Amygdala (tissue), 56 donors: Measurements from ENCODE around the gene KLHL33.

ENCODE experiments used
- DNase-seq, 56 donors: peaks; one replicate each; lab custom pipeline; 2025; lab: John Stamatoyannopoulos, UW

Gene KLHL33, protein sequence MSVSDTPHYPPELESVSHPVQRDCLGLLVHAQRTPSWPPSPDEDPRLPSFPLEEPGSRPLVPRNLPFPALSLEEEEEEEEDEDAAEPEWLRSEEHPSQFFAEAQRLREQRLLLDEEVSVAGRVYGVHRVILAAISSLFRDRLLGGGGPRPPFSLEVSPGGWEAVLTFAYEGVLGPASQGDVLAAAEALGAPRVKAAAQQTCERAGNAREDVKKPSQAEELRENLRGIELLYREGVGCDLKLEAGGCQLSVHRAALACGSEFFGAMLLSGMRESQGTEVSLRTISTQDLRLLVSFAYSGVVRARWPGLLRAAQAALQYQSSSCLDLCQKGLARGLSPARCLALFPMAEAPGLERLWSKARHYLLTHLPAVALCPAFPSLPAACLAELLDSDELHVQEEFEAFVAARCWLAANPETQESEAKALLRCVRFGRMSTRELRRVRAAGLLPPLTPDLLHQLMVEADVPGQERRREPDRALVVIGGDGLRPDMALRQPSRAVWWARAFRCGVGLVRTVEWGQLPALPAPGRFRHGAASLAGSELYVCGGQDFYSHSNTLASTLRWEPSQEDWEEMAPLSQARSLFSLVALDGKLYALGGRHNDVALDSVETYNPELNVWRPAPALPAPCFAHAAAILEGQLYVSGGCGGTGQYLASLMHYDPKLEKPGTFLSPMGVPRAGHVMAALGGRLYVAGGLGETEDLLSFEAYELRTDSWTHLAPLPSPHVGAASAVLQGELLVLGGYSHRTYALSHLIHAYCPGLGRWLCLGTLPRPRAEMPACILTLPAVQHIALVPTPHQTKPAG

DNA sequence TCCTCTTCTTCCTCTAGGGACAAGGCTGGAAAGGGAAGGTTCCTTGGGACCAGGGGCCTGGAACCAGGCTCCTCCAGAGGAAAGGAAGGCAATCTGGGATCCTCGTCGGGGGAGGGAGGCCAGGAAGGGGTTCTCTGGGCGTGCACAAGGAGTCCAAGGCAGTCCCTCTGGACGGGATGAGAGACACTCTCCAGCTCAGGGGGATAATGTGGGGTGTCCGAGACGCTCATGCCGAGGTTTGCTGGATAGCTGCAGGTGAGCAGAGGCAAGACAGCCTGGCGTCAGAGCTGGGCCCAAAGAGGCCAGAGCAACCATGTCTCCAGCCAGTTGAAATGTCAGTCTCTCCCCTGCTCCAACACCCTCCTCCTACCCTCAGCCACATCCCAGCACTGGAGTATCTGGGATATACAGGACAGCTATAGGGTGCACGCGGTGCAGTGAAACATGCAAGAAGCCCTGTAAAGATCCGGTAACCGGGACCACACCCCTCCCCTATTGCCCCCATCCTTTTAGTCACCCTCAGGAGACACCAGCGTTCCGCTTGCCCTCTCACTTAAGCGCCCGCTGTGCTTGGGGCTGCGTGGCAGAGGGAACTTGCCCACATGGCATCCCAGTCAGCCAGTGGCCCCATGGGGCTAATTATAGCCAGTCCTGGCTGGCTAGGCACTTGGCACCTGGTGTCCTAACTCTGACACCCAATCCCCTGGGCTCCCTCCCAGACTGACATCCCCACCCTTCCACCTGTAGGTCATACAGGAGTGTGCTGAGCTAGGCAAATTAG, at the start of gene KLHL33:
TSS of gene KLHL33 (minus strand) at position 585 of the 781 bp plus-strand sequence. CDS start at position 230, 355 bp downstream.
- no peak for DNase-seq

DNA sequence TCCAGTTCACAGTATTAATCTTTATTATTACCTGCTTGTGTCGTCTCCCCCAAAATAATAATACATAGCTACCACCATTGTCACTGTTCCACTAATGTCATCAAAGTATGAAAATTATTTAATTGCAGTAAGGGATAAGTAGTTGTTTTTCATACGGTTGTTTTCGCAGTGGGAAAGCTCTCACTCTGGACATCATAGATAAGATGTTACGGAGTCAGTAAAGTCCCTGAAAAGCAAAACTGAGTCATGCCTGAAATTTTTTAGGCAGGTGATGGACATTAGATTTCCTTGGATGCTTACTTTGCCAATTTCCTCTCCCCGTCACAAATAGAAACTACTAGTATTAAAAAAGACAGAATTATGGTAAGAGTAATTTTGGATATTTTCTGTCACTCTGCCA, 46.4 kb upstream of the KLHL33 start:
- no peak for DNase-seq

DNA sequence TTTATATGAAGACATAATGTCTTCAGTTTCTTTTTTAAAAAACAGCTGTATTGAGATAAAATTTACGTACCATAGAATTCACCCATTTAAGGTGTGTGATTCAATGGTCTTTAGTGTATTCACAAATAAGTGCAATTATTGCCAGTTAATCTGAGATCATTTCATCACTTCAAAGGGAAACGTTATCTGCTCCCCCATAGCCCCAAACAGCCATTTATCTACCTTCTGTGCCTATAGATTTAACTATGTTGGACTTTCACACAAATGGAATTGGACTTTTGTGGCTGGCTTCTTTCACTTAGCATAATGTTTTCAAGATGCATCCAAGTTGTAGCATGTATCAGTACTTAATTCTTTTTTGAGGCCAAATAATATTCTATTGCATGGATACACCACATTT, 42.9 kb upstream of the KLHL33 start:
- DNase-seq = no peak

DNA sequence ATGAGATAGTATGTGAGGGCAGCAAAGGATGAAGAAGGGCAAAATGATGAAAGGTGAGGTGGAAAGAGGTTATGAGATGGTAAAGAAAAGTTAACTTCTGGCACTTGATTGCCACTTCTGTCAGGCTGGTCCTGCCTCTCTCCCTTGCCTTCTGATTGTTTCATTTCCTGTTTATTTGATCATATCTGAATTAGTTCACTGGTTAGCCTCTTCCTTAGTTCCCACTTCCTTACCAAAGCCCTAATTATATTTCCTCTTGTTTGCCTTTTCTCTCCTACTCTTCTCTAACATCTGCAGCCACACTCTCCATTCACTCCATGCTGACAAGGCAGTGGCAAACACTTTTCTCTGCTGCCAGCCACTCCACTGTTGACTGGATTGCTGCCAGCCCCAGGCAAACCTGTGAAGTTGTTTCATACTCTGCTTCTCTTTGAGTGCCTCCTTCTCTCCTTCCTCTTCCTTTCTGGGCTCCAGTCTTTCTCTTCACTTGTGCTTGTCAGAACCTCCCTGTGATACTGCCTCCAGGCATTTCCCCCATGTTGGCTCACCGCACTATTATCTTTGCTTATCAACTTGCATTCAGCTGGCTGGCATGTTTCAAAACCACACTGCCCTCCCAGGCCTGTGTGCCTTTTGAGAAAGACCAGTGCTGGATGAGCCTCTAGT, 41.4 kb upstream of the KLHL33 start:
- peak in 12 of 56 donors; percentile 6 to 31 (median 10) for DNase-seq

DNA sequence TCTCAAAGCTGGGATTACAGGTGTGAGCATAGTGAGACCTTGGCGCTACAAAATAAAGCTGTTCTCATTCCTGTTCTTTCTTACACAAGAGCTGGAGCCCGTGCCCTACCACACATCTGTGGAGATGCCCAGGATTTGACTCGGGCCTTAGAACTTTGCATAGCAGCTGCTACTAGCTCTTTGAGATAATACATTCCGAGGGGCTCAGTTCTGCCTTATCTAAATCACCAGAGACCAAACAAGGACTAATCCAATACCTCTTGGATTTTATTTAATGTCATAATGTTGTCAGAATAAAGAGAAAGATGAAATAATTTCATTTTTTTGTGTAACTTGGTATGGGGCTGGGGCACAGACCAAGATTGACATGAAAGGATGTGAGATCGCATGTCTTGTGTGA, 40.8 kb upstream of the KLHL33 start:
- no peak for DNase-seq

DNA sequence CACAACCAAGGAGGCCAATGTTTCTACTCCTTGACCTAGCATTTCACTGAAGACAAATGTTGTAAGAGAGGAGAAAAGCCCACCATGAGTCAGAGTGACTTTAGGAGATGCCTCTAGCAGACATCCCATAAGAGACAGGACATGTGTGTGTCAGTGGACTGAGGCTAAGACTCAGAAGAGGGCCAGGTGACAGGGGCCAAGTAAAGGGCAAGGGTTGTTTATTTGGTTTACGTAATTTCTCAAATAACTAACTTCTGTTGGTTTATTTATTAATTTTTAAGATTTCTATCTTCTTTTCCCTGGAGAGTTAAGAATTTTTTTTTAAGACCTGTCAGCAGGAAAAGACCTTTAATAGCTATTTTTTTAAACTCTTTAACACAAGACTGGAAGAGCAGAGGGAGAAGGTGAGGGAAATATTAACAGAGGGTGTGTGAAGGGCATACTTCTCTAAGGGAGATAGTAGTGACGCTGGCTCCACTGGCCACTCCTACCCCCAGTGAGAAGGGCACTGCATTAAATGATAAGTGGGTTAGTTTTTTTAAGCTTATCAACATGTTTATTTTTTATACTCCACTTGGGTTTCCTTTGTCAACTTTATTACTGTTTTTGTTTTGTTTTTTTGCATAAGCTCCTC, 36.7 kb upstream of the KLHL33 start:
- no peak for DNase-seq

DNA sequence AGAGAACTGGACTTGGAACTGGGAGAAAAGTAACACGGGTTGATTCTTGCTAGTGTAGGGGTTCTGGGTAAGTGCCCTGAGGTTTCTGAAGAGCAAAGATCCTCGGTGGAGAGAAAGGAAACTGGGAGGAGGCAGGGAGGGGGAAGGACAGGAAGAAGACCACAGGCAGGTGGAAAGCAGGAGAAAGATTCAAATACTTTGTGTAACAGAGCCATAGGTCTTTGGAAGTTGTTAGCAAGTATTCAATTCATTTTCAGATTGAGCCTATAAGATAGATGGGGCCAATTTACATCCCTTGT, 34.6 kb upstream of the KLHL33 start:
- no peak for DNase-seq

DNA sequence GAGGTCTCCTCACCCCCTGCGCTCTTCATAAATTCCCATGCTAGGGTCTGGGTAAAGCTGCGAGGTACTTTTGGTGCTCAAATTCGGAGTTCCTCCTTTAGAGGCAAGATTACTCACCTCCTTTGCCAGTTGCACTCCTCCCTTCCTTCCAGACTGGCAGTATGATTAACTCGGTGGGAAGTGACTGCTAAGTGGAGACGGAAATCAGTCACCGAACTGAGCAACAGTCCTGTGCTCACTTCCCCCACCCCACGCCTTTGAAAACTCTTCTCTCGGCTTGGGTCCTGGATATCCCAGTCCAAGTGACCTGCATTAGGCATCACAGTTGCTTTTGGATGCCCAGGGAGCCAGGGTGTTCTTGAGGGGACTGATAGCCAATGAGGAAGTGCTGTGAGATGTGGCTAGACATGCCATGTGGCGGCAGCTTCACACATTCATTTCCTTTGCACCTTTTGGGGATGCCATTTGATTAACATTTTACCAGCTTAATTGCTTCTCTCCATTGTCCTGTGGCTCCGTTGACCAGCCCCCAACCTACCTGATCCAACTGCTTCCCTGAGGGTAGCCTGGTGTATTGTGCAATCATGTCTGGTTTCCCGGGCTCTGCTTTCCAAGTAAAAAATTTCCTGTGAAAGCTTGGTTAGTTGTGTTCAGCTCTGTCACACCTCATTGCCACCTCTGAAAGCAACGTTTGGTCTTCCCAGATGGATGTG, 34.1 kb upstream of the KLHL33 start:
- DNase-seq = peak in 20 of 56 donors; percentile 4 to 59 (median 37)

DNA sequence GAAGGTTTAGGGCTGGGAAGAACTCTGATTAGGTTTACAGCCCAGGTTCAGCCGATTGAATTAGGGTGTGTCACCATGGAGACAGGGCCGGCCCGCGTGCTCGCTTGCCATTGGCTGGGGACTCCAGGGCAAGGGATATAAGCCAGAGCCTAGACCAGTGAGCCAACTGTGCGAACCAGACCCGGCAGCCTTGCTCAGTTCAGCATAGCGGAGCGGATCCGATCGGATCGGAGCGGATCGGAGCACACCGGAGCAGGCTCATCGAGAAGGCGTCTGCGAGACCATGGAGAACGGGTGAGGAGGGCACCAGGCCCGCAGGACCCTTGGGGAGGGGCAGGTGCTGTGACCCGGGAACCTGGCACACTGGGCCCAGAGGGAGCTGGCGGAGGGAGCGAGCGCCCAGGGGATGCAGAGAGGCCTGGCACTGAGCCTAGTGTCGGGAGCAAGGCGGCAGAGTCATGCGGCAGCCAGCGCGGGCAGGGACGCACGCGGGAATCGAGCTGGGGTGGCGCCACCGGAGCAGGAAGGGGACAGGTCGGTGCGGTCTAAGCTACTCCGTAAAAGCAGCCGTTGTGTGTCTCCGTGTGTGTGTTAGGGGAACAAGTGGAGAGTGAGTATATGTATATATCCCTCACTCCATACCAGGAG, 33.4 kb upstream of the KLHL33 start, which contains the start of gene PNP:
TSS of gene PNP (plus strand) at position 165 of the 648 bp plus-strand sequence. CDS start at position 284, 119 bp downstream.
- peak; percentile 28 to 98 (median 76) for DNase-seq

DNA sequence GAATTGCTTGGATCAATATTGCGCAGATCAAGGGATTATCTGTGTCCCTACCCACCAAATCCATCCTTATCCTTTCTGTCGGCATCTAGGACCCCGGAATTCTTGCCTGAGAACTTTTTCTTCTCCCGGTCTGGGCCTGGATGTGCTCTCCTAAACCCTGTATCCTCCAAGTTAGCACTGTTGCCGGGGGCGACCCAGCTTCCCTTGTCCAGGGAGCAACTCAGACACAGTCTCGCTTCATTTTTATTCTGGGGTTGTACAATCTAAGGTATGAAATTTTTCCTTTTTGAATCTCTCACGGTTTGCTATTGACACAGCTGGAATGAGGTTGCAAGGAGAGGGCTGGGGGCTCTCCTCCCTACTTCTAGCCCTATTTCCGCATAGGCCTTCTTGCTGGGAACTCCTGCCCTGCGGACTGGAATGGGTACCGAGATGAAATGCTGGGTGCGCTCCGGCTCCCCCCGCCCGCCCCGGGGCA, 32.8 kb upstream of the KLHL33 start:
- DNase-seq = peak in 3 of 56 donors; percentile 14 to 35 (median 20)

DNA sequence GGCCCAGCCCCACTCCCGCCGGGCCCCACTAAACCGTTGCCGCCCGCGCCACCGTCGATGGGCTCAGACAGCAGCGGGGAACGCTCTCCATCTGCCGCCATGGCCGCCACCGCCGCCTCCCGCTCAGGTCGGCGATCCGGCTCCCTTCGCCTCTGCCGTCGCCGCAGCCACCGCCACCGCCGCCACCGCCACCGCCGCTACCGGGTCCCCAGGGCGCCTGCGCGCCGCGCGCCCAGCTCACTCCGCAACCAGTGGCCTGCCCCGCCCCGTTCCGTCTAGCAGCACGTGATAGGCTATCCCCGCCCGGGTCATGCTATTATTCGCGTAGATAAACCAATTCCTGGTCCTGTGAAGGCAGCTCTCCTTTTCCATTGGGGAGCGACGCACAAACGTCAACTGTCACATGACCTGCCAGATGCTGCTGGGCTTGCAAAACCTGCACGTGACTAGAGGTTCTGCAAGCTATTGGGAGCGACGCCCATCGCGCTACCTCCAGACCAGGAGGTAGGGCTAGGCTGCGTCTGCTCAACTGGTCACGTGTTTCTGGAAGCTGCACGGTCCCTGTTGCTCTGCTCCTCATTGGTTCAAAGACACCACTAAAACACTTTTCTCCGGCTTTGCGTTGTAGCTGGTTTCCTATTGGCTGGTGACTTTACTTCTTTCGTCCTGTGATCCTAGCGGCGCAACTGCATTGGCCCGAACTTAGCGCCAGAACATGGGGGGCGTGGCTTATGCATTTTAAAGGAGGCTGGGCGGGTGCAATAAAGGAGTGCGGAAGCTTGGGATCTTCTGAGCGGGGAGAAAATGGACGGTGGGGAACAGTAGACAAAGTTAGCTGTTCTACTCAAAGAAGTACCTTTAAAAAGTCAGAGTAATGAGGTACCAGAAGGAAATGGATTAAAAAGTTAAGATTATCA, 25.5 kb upstream of the KLHL33 start, which contains the start of gene PIP4P1:
TSS of gene PIP4P1 (minus strand) at position 210 of the 917 bp plus-strand sequence. CDS start at position 101, 109 bp downstream.
- DNase-seq = peak; percentile 70 to 100 (median 99)

DNA sequence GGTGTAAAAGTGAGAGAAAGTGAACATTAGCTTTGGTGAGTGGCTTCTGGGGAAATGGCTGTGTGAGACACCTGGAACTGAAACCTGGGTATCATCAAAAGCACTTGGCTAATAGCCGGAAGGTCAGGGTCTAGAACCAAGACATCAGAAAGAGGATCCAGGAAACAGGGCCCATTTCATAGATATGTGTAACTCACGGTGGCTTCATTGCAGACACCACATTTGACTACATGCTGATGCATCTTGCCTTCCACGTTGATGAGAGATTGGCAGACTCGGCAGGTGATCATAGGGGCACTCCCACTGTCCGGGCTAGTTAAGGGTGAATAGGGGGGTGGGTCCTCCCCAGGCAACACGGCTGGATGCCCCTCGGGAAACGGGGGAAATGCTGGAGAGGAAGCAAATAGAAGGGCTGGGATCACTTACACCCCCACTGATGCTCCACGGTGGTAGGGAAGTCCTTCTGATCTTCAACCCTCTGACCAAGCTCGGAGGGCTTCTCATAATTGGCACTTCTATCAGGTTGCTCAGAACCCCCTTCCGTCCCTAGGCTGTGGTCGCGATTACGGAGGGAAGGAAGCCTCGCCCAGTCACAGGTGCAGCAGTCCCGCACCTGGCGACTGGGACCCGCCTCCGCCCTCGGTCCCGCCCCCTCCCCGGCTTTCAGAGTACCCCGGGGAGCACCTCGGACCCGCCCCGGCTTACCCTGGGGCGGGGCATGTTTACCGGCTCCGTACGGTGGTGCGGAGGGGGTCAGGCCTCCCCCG, 24.7 kb upstream of the KLHL33 start:
- DNase-seq = peak in 5 of 56 donors; percentile 33 to 51 (median 46)

DNA sequence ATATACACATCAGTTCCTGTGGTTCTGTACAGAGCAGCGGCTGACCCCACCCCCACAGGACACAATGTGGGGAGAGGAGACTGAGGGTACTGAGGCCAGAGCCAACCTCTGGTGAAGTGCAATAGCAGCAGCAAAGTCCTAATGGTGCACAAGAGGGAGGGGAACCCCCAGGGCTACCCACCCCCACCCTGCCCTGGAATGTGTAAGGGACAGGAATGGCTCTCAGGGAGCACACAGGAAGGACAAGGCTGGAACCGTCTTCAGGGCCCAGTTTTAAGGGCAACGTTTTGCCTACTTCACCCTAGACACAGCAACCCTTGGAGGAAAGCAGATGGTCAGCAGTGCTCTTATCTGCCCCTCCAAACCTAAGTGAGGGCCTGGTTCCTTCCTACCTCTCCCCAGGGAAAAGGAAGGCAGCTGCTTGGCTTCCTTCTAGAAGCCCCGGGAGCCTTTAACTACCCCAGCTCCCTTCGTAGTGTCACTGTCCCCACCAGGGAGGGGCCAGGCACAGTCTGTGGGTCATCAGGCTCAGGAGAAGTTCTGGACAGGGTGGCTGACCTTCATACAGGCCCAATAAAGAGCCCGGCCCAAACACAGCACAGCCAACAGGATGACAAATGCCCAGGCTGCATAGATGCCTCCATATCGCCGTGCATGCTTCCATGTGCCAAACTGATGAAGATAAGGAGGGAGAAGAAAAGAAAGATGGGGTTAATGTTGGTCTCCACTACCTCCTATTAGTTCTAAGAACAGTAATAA, 22.2 kb upstream of the KLHL33 start:
- no peak for DNase-seq

DNA sequence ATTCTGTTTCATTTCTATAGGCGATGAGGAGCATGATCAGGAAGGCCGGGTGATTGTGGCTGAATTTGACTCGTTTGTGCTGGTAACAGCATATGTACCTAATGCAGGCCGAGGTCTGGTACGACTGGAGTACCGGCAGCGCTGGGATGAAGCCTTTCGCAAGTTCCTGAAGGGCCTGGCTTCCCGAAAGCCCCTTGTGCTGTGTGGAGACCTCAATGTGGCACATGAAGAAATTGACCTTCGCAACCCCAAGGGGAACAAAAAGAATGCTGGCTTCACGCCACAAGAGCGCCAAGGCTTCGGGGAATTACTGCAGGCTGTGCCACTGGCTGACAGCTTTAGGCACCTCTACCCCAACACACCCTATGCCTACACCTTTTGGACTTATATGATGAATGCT, 21.0 kb upstream of the KLHL33 start:
- peak in 1 of 56 donors; percentile 3 for DNase-seq
